ENCODE results near the gene CERS1. TPM values are rescaled to one million over a fixed set of nuclear protein-coding genes. Genes with fewer than 3 reads are reported as not detected.
"Not testable (repeated sequence)": the region's sequence is repeated elsewhere in the genome, so short reads cannot be mapped to it uniquely, and the experiment has no call there.

CERS1 gene
- total RNA-seq, 3 donors from 2014 or later, result 0.17 to 1.3 (median 0.39) TPM

- Histone ChIP-seq H3K9me3 (no peaks in the 10 kb centered on the region), H3K4me1 (ENCODE audit: low read depth) (peaks cover 25% of the 10 kb centered on the region), H3K36me3 (ENCODE audit: low read depth) (peaks cover 11% of the 10 kb centered on the region), H3K4me3 (no peak overlapping the region)
- TF ChIP-seq CTCF (IDR thresholded peaks at IDR 0.05), result no peak
- peak in 1 of 3 donors; percentile 17 for DNase-seq
- intact Hi-C loops (cut with DNase I, micrococcal nuclease), result no loop called here
- ATAC-seq, result no peak
Observed at GRCh38 chr19:18921593-18921992, 25.6 kb upstream of the CERS1 start.

DNA sequence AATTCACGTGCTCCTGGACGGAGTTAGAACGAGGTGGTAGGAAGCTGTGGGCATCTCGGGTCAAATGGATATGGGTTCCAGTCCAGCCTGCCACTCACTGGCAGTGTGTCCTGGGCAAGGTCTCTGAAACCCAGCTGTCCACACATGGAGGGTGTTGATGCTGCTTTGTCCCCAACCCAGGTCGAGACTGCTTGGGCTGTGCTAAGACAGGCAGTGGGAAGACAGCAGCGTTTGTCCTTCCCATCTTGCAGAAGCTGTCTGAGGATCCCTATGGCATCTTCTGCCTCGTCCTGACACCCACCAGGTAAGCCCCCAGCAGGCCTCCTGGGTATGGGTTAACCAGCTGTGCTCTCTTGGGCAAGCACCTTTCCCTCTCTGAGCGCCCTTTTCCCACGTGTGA is 24.4 kb upstream of the CERS1 start:
- Histone ChIP-seq H3K36me3 (ENCODE audit: low read depth) (peaks cover 11% of the 10 kb centered on the region), H3K4me3 (no peak overlapping the region), H3K4me1 (ENCODE audit: low read depth) (peaks cover 25% of the 10 kb centered on the region), H3K9me3 (no peaks in the 10 kb centered on the region)
- ATAC-seq (no peak), DNase-seq (peak in 1 of 3 donors; percentile 22)
- TF ChIP-seq CTCF (IDR thresholded peaks at IDR 0.05), result no peak
- intact Hi-C loops (cut with DNase I, micrococcal nuclease), result no loop called here

DNA sequence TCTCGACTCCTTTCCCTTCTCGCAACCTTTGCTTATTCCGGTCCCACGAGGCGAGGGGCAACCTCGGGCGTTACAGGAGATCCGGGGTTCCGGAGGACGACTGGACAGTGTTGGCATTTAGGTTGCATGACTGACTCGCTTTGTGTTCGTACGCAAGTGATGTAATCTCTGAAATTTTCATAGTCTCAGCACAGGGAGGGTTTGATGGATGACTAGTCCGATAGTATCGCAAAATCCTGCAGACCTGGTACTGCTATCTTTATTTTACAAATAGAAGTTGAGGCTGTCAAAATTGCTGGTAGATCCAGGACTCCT is 23.9 kb upstream of the CERS1 start:
- intact Hi-C loops (cut with DNase I, micrococcal nuclease), result no loop called here
- Histone ChIP-seq H3K4me3 (peak overlapping the region; percentile 89), H3K4me1 (ENCODE audit: low read depth) (peaks cover 25% of the 10 kb centered on the region), H3K9me3 (no peaks in the 10 kb centered on the region), H3K36me3 (ENCODE audit: low read depth) (peaks cover 11% of the 10 kb centered on the region)
- ATAC-seq (no peak), DNase-seq (no peak)
- TF ChIP-seq CTCF (IDR thresholded peaks at IDR 0.05), result no peak

- intact Hi-C loops (cut with DNase I, micrococcal nuclease), result no loop called here
- Histone ChIP-seq H3K9me3 (no peaks in the 10 kb centered on the region), H3K4me1 (ENCODE audit: low read depth) (peaks cover 25% of the 10 kb centered on the region), H3K36me3 (ENCODE audit: low read depth) (peaks cover 8% of the 10 kb centered on the region), H3K4me3 (peak within 1 kb of the TSS; percentile 89)
- DNase-seq, result peak; percentile 97 to 99 (median 98)
- no peak for TF ChIP-seq CTCF (IDR thresholded peaks at IDR 0.05)
- ATAC-seq, result peak; percentile 98
Observed at GRCh38 chr19:18919086-18919899, 23.3 kb upstream of the CERS1 start, which contains the start of the genes COPE and DDX49. Gene COPE, minus strand, starts transcription at chr19:18919387. Its CDS starts 39 bp downstream, at chr19:18919348. Gene DDX49, plus strand, starts transcription at chr19:18919715. Its CDS starts 27 bp downstream, at chr19:18919742.

GRCh38 chr19:18917593-18917992 is 21.6 kb upstream of the CERS1 start:
- intact Hi-C loops (cut with DNase I, micrococcal nuclease); H3K9me3 ChIP-seq; H3K36me3 ChIP-seq (ENCODE audit: low read depth); ATAC-seq; DNase-seq; H3K4me3 ChIP-seq: not testable (repeated sequence)
- peaks cover 25% of the 10 kb centered on the region for H3K4me1 ChIP-seq (ENCODE audit: low read depth)

DNA sequence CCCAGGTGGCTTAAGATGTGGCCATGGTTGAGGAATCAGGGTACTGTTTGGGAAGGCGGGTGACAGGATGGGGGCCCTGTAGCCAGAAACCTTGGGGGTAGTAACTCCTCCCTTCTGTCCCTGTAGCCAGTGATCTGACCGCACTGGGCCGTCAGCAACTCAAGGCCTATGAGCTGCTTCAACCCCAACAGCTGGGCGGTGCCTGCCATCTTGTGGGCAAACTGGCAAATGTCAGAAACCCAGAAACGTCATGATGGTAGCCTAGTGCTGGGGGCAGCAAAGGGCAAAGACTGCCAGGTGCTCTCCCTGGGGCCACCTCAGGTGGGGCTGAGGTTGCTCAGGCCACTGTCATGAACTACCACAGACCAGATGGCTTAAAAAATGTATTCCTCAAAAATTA is 19.7 kb upstream of the CERS1 start:
- Histone ChIP-seq H3K4me3 (no peak overlapping the region), H3K9me3 (no peaks in the 10 kb centered on the region), H3K36me3 (ENCODE audit: low read depth) (no peaks in the 10 kb centered on the region), H3K4me1 (ENCODE audit: low read depth) (peaks cover 22% of the 10 kb centered on the region)
- DNase-seq (peak in 2 of 3 donors; percentile 51 to 62), ATAC-seq (no peak)
- no peak for TF ChIP-seq CTCF (IDR thresholded peaks at IDR 0.05)
- intact Hi-C loops (cut with DNase I, micrococcal nuclease), result no loop called here
